ENCODE data around the gene MRPL38.

The MRPL38 gene

DNA sequence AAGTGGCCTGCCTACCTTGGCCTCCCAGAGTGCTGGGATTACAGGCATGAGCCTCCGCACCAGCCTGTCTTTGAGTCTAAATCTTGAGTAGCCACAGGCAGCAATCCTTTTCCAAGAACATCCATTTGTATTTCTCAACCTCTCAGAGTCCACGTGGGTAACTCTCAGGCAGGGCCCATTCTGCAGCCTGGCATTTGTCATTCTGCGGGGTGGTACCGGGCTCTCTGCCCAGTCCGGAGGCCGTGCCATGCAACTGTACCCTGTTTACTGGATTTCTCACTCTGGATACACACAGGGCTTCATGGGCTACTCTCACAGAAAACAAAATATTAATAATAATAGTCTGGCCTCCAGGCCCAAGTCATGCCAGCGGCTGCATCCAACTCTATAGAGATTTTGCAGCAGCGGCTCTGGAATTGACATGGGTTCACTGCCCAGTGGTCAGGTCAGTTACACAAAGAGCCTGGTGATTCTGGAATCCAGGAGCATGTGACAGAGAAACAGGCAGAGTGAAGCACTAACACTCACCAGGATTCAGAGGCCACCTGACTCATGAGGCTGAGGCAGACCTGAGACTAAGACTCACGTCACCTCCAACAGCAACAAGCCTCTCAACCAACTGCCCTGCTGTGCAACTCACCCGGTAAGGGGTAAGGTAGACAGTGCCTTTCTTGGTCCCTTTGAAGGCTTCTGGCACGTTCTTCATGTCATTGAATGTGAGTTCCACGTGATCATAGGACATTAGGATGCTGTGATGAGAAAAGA lies 53.6 kb downstream of the MRPL38 start:
- DNase-seq = no peak

DNA sequence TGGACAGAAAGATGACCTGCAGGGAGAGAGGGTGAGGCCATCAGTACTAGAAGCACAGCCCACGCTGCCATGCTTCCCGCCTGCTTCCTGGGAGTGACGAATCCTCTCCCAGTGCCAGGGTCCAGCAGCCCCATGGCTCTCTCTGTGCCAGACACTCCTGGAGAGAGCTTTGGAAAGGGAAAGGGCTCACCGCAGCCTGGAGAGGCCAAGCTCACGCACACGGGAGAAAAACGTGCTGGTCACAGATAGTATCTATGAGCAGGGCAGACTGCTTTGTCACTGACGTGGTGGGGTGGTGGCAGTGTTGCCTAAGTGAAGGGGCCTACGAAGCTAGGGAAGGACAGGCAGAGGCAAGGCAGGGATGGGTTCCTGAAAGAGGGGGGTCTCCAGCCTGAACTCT lies 55.0 kb downstream of the MRPL38 start:
- no peak for DNase-seq

DNA sequence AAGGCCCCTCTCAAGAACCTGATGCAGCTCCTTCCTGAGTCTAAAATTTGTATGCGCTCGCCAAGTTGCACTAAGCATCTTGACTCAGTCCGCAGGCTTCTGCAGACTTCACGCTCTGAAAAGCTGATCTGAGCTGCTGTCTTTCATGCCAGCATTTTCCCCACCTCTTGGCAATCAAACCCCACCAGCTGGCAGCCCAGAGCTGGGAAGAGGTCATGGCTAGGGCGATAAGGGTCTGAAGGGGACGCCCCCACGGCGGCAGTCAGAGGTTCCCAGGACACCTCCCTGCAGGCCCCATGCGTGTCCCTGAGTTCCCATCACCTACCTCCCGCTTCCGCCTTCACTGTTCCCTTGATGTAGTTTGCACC lies 55.4 kb downstream of the MRPL38 start:
- DNase-seq = no peak

Measured in stimulated activated naive CD4-positive, alpha-beta T cell (primary cell).